SK-N-DZ (cell line): ENCODE results near the gene MAP3K13.
A peak's percentile ranks its signal among the peaks of the same experiment; 100 is the strongest.
"Not testable (repeated sequence)": the region's sequence is repeated elsewhere in the genome, so short reads cannot be mapped to it uniquely, and the experiment has no call there.

Source experiments
- DNase-seq: peaks from one replicate; pipeline ENCODE4 v3.0.0-alpha.2; 2015; ENCODE audit warnings: low spot score

MAP3K13 gene

DNA sequence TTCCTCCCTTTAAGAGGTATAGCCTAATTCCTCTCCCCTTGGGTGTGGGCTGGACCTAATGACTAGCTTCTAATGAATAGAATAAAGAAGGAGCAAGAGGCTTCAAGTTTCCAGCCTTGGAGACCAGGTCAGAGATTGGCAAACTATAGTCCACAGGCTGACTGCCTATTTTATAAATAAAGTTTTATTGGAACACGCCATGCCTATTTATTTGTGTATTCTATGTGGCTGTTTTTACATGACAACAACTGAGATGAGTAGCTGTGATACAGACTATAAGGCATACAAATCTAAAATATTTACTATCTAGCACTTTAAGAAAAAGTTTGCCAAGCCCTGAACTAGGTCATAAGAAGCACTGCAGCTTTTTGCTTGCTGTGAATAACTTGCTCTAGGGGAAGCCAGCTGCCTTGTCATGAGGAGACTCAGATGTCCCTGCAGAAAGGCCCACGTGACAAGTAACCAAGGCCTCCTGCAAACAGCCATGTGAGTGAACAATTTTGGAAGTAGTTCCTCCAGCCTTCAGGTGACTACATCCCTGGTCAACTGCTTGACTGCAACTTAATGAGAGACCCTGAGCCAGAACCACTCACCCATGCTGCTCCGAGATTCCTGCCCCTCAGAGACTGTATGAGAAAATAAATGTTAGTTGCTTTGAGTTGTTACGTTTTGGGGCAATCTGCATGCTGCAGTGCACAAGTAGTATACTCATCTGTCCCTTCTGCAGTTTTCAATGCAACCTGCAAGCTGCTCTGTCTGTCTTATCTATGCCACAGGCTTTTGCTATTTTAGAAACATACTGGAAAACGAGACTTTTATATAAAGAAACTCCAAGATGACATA lies 21.1 kb upstream of the MAP3K13 start:
- no peak for DNase-seq

DNA sequence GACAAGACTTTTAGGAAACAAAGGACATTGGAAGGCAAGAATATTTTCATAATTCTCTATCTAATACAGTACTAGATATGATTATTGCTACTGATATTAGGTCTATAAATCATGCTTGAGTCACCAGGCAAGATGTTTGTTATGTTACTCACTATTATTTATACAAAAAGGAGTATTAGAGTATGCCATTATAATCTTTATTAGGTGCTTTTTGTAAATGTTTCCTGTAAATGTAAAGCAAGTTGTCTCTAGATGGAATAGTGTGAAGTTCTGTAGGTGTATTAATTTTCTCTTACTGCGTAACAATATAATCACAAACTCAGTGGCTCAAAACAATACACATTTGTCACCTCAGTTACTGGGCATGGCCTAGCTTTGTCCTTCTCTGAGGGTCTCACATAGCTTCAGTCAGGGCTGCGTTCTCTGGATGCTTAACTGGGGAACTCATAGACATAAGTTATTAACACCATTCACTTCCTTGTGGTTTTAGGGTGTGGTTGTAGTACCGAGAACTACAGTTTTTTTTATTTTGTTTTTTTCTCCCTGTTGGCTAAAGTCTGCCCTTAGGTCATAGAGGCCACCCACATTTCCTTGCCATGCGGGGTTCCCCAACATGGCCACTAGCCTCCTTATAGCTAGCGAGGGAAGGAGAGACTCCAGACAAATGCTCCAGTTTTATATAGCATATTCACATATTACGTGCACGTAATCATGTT lies 20.3 kb upstream of the MAP3K13 start:
- DNase-seq, result no peak

DNA sequence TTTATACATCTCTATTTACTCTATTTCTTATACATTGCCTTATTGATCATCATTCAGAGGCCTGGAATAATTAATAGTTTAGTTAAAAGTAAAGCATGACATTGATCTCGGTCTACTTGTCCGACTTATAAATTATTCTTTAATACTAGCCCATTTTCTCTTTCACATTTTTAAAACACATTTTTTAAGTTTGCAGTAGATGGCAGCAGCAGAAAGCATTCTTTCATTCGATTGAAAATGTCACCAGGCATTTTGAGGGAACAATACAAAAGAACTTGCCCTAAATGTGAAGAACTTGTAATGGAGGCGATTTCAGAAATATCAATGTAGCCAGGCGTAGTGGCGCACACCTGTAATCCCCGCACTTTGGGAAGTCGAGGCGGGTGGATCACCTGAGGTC lies 15.5 kb upstream of the MAP3K13 start:
- DNase-seq, result no peak

DNA sequence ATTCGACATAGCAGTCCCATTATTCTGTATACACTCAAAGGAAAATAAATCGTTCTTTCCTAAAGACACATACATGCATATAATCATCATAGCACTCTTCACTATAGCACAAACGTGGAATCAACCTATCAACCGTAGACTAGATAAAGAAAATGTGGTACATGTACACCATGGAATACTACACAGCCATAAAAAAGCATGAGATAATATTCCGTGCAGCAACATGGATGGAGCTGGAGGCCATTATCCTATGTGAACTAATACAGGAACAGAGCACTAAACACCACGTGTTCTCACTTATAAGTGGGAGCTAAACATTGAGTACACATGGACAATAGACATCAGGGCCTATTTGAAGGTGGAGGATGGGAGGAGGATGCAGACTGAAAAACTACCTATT lies 12.1 kb upstream of the MAP3K13 start:
- DNase-seq, result no peak

DNA sequence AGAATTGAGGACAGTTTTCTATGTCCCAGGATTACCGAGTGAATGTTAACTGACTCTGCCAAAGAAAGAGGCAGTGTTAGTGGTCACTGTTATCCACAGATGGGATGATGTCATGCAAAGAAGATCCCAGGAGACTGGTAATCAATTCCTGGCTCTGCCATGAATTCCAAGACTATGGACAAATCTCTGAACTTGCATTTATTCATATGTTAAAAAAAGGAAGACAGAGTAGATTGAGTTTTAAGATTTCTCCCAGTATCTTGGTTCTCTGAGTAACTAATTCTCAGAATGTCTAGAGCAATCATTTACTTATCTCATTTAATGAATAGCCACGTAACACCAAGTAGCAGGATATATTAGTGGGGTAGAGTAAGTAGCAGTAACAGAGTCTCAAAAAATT lies 11.5 kb upstream of the MAP3K13 start:
- DNase-seq, result no peak

- no peak for DNase-seq
These were observed 9.7 kb upstream of the MAP3K13 start for GRCh38 chr3:185353225-185353624.

GRCh38 chr3:185353823-185354614 lies 8.9 kb upstream of the MAP3K13 start:
- peak; percentile 93 for DNase-seq

GRCh38 chr3:185356499-185356898 lies 6.4 kb upstream of the MAP3K13 start:
- no peak for DNase-seq

GRCh38 chr3:185361920-185362319 lies 1.0 kb upstream of the MAP3K13 start:
- no peak for DNase-seq

DNA sequence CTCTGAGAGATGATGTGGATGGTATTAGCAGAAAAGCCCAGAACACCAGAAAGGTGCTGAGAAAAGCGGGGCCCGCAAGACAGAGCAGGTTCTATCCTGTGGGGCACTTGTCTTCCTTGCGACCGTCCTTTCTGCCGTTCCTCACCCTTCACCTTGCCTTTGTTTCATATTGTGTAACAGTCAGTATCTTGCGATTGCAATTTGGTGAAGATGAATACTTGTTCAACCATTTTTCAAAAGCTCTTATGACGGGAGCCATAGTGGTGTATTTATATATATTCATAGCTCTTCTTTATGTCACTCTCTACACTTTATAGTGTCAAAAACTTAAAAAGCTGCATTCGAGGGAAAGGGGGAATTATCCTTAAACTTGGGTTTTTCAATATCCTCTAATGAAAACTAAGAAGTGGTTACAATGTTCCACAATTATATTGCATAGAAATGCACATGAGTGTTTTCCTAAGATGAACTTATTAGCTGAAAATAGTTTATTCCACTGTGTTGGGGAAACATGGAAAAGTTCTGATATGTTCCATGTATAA lies 797 bp downstream of the MAP3K13 start:
- no peak for DNase-seq

DNA sequence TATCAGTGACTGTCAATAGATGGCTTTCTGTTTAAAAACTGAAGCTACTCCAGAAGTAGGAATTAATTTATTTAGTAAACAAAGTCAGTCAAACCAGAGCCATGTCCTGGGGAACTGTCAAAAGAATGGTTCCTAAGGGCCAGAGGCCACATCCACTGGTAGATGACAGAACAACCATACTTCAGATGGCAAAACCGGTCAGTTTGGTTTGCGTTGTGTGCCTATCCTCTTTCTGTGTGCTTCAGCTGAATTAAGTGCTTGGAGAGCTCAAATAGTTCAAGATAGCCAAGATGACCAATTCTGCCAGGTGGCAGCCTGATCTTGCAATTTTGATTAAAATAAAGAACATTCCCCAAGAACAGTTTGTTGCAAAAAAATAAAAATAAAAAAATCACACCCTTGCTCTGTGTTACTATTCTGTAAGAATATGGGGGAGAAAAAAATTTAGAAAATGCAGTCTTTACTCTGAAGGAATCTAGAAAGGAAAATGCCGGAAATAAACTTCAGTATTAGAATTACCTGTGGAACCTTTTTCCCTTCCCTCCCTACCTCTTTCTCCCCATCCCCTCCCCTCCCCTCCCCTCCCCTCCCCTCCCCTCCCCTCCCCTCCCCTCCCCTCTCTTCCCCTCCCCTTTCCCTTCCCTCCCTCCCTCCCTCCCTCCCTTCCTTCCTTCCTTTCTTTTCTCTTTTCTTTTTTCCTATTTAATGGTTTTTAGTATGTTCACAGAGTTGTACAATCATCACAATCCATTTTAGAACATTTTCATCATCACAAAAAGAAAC lies 2.5 kb downstream of the MAP3K13 start:
- DNase-seq, result no peak

DNA sequence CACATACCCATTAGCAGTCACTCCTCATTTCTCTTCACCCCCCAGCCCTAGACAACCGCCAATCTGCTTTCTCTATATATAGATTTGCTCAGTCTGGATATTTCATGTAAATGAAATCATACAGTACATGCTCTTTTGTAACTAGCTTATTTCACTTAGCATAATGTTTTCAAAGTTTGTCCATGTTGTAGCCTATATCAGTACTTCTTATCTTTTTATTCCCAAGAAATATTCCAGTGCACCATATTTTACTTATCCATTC lies 3.1 kb downstream of the MAP3K13 start:
- no peak for DNase-seq

GRCh38 chr3:185366913-185367312 lies 4.0 kb downstream of the MAP3K13 start:
- no peak for DNase-seq

- not testable (repeated sequence) for DNase-seq
These were observed 7.4 kb downstream of the MAP3K13 start for GRCh38 chr3:185370349-185370748.

DNA sequence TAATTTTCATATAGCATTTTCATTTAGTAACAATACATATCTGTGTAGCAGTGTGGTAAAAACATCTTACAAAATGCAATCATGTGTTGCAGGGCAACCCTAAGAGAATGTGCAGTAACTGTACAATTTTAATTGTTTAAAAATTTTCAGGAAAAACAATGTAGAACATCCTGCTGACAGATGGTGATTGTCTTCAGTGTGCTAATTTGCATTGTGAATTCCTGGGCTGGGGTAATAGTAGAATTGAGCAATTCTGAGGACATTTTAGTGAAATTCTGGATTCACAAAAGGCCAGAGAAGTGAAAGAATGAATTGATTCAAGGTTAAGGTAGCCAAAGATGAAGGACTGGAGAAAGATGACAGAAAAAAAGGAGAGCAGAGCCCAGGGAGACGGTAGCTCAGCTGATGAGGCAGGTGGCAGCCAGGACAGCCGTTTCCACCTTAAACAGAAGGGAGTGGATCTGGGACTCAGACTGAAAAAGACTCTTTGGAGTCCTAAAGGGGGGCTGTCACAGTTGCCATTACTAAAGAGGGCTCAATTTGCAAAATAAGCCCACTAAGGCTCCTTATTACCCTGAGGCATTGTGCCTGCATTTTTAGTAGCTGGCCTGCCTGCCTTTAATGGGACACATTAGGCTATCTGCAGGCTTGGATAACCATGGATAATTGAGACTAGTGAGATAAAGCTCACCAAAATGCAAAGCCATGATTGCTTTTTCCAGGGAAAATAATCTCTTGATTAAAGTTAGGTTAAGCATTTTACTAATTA lies 8.6 kb downstream of the MAP3K13 start:
- no peak for DNase-seq

DNA sequence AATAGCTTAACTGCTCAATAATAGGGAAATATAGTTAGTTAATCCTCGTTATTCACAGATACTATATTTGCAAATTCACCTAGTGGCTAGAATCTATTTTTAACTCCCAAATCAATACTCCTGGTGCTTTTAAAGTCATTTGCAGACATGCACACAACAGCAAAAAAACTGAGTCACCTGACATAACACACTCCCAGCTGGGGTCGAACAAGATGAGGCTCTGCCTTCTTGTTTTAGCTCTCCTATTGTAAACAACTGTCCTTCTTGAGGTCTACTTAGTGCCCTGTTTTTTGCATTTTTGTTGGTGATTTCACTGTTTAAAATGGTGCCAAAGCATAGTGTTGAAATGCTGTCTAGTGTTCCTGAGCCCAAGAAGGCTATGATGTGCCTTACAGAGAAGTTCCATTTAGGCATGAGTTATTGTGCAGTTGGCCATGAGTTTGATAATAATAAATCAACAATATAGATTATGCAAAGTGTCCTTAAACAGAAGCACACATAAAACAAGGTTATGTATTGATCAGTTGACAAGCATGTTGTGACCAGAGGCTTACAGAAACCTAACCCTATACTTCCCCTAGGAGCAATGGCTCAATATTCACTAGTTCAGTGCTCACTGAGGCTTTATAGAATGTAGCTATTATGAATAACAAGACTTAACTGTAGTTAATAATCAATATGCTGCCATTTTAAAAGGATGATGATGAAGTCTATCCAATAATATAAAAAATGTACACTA lies 18.6 kb downstream of the MAP3K13 start:
- no peak for DNase-seq

- no peak for DNase-seq
These were observed 19.2 kb downstream of the MAP3K13 start for GRCh38 chr3:185382154-185382553.

- DNase-seq, result not testable (repeated sequence)
These were observed 23.6 kb downstream of the MAP3K13 start for GRCh38 chr3:185386515-185386914.

GRCh38 chr3:185387646-185388045 lies 24.7 kb downstream of the MAP3K13 start:
- no peak for DNase-seq

DNA sequence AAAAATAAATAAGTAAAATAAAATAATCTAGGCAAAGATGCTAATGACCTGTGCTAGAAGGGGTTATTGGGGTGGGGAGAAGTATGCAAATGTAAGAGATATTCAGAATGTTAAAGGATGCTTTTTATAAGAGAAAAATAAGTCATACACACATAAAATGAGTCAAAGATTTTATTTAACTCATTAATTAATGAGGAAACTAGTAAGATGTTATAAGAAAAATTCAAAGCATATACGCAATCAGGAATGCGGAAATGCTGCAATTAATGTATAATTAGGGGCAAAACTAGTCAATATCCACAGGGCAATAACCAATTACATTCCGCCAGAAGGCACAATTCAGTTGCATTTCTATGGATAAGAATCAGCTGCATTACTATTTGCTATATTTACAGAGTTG lies 30.1 kb downstream of the MAP3K13 start:
- DNase-seq, result no peak
